ENCODE results near the gene CCZ1. TPM values are rescaled to one million over a fixed set of nuclear protein-coding genes. Genes with fewer than 3 reads are reported as not detected.
"Not testable (repeated sequence)": the region's sequence is repeated elsewhere in the genome, so short reads cannot be mapped to it uniquely, and the experiment has no call there.

CCZ1 gene
- total and polyA plus RNA-seq, 8 donors, result 14.7 to 32.3 (median 25.4) TPM

DNA sequence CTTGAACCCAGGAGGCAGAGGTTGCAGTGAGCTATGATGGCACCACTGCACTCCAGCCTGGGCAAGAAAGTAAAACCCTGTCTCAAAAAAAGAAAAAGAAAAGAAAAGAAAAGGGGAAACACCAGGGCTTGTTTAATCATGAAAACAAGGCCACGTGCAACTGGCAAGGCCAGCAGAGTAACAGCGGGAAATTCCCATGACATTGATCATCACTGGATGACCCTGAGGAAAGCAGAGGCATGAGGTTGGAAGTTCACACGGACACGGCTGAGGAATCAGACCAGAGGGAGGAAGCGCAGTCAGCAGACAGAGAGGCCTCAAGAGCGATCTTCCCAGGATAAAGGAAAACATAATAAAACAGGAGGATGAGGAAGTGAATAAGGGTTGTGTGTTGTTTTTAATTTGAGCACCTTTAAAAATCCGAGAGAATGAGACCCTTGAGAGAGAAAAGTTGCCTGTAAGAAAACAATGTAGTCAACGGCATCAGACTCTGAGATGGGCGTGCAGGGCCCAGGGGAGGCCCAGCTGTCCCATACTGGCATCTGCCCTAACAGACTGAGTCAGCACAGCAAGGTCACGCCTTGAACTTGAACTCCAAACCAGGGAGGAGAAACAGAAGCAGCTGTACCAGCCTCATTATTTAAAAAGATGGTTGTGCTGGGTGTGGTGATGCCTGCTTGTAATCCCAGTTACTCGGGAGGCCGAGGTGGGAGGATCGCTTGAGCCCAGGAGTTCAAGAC lies 33.5 kb downstream of the CCZ1 start:
- H3K4me3 ChIP-seq; H3K9me3 ChIP-seq; H3K27me3 ChIP-seq; FAIRE-seq; H3K36me3 ChIP-seq; H3K4me1 ChIP-seq; intact Hi-C loops (cut with DNase I); H3K27ac ChIP-seq: not testable (repeated sequence)
- peak; percentile 70 to 91 (median 84) for ATAC-seq
- 38 to 93% methylated on average over 3 to 7 of the region's 13 CpGs for WGBS, 2 donors
- DNase-seq, result peak in 1 of 6 donors; percentile 11

DNA sequence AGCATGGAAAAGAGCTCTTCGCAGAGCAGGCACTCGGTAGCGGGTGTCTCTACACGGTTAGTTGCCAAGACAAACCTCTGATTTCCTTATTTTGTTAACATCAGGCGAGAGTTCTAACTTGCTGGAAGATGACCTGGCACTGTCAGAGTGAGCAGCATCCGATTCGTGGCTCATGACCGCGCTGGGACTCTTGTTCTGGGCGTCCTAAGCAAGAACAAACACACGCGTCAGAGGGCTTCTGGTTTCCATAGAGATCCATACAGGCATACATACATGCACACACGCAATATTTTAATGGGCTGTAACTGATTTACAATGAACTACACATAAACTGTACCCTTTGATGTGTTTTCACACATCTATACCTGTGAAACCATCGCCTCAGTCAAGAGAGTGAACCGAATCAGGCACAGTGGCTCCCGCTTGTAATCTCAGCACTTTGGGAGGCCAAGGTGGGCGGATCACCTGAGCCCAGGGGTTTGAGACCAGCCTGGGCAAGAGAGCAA lies 36.5 kb downstream of the CCZ1 start:
- H3K9me3 ChIP-seq; H3K4me3 ChIP-seq; H3K27ac ChIP-seq; DNase-seq; ATAC-seq; intact Hi-C loops (cut with DNase I); FAIRE-seq; H3K4me1 ChIP-seq; H3K27me3 ChIP-seq; H3K36me3 ChIP-seq: not testable (repeated sequence)
- whole genome bisulfite sequencing, 2 donors, result no CpG with 5 or more reads among the region's 17 CpGs

DNA sequence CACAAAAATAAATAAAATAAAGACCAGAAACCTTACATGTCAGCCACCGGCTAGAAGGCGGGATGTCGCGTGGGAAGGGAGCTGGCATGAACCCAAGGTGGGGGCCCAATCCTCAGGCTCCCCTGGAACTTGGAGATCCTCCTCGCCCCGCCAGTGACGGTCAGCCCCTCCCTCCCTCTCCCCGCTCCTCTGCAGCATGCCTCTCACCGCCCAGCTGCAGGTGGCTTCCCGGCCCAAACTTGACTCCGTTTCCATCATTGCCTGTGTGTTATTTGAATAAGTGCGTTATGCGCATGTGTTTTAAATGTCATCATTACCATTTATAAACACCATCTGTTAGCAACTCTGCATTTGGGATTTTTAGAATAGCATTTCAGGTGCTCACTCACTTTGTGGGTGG lies 64.7 kb downstream of the CCZ1 start:
- H3K4me3 ChIP-seq; FAIRE-seq; H3K9me3 ChIP-seq; H3K4me1 ChIP-seq; H3K36me3 ChIP-seq; ATAC-seq; intact Hi-C loops (cut with DNase I); H3K27ac ChIP-seq; H3K27me3 ChIP-seq: not testable (repeated sequence)
- WGBS, 2 donors, result no CpG with 5 or more reads among the region's 13 CpGs
- peak in 1 of 6 donors; percentile 42 for DNase-seq

DNA sequence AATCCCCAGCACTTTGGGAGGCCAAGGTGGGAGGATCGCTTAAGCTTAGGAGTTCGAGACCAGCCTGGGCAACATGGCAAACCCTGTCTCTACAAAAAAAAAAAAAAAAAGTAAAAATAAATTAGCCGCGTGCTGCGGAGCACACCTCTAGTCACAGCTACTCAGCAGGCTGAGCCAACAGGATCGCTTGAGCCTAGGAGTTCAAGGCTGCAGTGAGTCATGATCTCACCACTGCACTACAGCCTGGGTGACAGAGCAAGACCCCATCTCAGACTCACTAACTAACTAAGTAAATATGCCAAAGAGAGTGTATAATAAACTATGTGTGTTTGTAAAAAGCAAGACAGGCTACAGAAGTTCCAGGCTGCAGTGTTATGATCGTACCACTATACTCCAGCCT lies 65.3 kb downstream of the CCZ1 start:
- ATAC-seq, FAIRE-seq: not testable (repeated sequence)
- WGBS, 2 donors, result 91 to 97% methylated on average over 4 of the region's 7 CpGs

DNA sequence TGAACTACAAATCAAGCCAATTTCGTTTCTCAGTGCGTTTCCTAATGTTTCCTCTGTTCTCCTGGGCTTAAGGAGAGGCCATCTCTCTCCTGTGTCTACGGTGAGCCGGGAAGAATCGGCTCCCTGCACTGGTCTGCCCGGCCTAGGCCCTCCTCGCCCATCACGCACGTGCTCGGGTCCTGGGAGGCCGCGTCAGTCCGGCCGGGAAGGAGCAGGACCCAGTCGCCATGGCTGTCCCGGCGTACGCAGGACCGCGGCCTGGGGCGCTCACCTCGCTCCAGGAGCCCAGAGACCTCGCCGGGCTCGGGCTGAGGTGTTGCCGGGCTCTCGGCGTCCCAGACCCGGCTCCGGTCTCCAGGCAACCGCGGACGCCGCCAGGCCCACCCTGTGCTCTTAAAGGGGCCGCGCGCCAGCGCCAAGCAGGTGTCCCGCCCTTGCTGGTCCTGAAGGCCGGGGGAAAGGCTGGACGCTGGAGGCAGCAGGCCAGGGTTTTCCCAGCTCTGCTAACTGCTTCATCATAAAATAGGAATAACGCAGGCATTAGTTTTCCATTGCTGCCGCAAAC lies 71.9 kb downstream of the CCZ1 start, which contains the start of gene RSPH10B:
Gene RSPH10B, minus strand, starts transcription at position 343 of the 565 bp plus-strand sequence. CDS start 3,573 bp downstream, outside the sequence.
- H3K4me1 ChIP-seq; H3K36me3 ChIP-seq; FAIRE-seq; intact Hi-C loops (cut with DNase I); H3K27ac ChIP-seq; H3K4me3 ChIP-seq; DNase-seq; H3K27me3 ChIP-seq; H3K9me3 ChIP-seq: not testable (repeated sequence)
- peak in 3 of 4 donors; percentile 35 to 43 (median 42) for ATAC-seq
- 20 to 29% methylated on average over 10 to 25 of the region's 43 CpGs for WGBS, 2 donors

More for the DNA sequence above, 65.3 kb downstream of the CCZ1 start:
- H3K9me3 ChIP-seq; H3K36me3 ChIP-seq; H3K27ac ChIP-seq; DNase-seq; intact Hi-C loops (cut with DNase I); H3K27me3 ChIP-seq; H3K4me1 ChIP-seq; H3K4me3 ChIP-seq: not testable (repeated sequence)

DNA sequence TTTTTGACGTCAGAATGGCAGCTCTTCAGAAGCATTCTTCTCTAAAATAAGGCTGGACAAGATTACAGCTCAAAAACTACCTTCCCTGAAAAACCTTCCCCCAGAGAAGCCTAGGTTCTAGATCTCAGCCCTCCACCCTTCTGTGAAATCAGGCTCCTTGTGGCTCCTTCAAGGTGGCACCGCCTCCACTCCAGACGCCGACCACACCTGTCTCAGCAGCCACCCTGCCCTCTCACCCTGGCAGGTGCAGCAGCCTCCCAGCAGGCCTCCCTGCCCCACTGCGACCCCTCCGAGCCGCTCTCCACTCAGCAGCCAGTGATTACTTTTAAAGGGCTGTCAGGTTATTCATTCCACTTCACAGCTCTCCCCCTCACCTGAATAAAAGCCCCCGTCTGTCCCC lies 75.0 kb downstream of the CCZ1 start:
- DNase-seq; intact Hi-C loops (cut with DNase I); FAIRE-seq; H3K4me1 ChIP-seq; H3K4me3 ChIP-seq; H3K36me3 ChIP-seq; H3K9me3 ChIP-seq; ATAC-seq; H3K27me3 ChIP-seq; H3K27ac ChIP-seq: not testable (repeated sequence)
- no CpG with 5 or more reads among the region's 8 CpGs for WGBS, 2 donors

Other genes starting within 250 kb of the CCZ1 start
- 10 to 100 TPM; 11.7 to 18.2 (median 14.7) TPM for gene RNF216, start 117.1 kb upstream of the CCZ1 start, total RNA-seq
- 1 to 10 TPM; 8.1 to 8.8 TPM for gene RNF216, start 117.1 kb upstream of the CCZ1 start, polyA plus RNA-seq
- gene OCM, start 17.9 kb upstream of the CCZ1 start, total RNA-seq, result not detected
- gene OCM, start 17.9 kb upstream of the CCZ1 start, polyA plus RNA-seq, result under 1 TPM; 0.70 to 0.84 TPM
- gene RSPH10B, start 72.0 kb downstream of the CCZ1 start, total RNA-seq, result under 1 TPM in 1 of 6 donors, not detected in 5; 0.12 TPM
- gene RSPH10B, start 72.0 kb downstream of the CCZ1 start, polyA plus RNA-seq, result under 1 TPM; 0.08 to 0.33 TPM
- 1 to 10 TPM; 3.4 to 7.2 (median 4.0) TPM for gene PMS2, start 110.3 kb downstream of the CCZ1 start, total RNA-seq
- gene PMS2, start 110.3 kb downstream of the CCZ1 start, polyA plus RNA-seq, result 1 to 10 TPM; 2.0 to 4.7 TPM
- gene AIMP2, start 110.5 kb downstream of the CCZ1 start, total RNA-seq, result 10 to 100 TPM in 4 of 6 donors, 1 to 10 TPM in 2; 7.6 to 15.7 (median 11.1) TPM
- 10 to 100 TPM in 1 of 2 donors, 1 to 10 TPM in 1; 6.6 to 13.1 TPM for gene AIMP2, start 110.5 kb downstream of the CCZ1 start, polyA plus RNA-seq
- gene ANKRD61, start 132.6 kb downstream of the CCZ1 start, total RNA-seq, result not detected
- gene ANKRD61, start 132.6 kb downstream of the CCZ1 start, polyA plus RNA-seq, result not detected
- 10 to 100 TPM; 35.7 to 49.4 (median 46.1) TPM for gene EIF2AK1, start 160.4 kb downstream of the CCZ1 start, total RNA-seq
- gene EIF2AK1, start 160.4 kb downstream of the CCZ1 start, polyA plus RNA-seq, result 10 to 100 TPM; 20.6 to 28.4 TPM
- gene USP42, start 206.2 kb downstream of the CCZ1 start, total RNA-seq, result 1 to 10 TPM; 3.7 to 6.6 (median 3.9) TPM
- gene USP42, start 206.2 kb downstream of the CCZ1 start, polyA plus RNA-seq, result 1 to 10 TPM; 3.2 to 4.1 TPM

All from pancreas (tissue), 10 donors.